GM19023 (cell line): ENCODE results near the gene ZNHIT2.

Experiments
- ATAC-seq: cut with Tn5 transposase; IDR thresholded peaks from one replicate; pipeline ENCODE4 v1.9.1; 2021; ENCODE audit warnings: mild to moderate bottlenecking, moderate library complexity; ENCODE audit not compliant: unreplicated experiment

Gene ZNHIT2

DNA sequence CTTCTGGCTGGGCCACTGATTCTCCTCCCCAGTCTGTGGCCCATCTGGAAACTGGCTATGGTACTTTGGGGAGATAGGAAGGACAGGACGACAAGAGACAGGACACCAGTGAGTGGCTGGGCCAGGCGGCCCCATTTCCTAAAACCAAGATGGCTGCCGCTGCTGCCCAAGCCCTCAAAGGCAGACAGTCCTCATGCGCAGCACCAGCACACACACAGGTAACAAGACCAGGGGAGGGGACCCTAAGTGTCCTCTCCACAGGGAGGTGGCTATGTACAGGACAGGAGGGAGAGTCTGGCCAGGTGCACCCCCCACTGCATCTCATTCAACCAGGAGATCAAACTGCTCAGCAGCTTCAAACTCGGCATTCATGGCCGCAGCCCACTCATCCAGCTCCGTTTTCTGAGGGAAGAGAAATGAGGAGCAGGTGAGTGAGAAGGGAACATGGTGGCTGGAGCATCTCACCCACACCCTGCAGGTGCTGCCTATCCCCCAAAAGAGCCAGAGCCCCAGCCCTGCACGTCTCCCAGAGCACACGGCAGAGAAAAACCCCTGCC, 38.6 kb downstream of the ZNHIT2 start:
- ATAC-seq, result no peak

DNA sequence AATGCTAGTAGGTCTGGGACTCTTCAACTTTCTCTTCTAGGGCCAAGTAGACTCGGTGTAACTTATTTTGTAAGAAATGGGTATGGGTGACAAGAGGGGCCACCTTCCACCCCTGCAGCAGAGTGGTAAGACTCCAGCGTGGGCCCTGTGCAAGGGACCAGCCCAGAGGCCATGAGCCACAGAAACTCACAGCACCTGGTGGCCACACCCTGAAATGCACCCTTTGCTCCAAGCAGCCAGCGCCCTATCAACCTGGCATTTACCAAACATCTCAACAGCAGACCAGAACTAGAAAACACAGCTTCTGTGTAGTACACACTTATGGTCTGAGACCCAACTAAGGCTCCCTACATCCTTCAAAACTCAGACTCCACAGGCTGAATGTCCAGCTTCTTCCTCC, 39.4 kb downstream of the ZNHIT2 start:
- no peak for ATAC-seq

DNA sequence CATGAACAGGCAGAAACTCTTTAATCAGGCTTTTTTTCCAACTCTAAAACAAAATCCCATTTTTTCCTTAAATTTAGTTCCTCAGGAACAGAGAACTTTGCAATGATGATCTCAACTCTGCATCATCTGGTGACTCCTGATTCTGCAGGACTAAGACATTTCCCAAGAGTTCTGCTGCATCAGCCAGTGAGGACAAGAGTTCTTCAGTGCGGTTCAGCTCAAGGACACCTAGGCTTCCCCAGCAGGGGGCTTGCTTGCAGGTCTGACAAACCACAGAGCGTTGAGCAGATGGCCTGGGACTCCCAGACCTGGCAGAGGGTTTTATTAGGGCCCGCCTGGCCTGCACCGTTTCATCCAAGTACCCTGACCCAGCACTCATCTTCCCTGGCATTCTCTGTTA, 40.0 kb downstream of the ZNHIT2 start:
- ATAC-seq, result no peak

DNA sequence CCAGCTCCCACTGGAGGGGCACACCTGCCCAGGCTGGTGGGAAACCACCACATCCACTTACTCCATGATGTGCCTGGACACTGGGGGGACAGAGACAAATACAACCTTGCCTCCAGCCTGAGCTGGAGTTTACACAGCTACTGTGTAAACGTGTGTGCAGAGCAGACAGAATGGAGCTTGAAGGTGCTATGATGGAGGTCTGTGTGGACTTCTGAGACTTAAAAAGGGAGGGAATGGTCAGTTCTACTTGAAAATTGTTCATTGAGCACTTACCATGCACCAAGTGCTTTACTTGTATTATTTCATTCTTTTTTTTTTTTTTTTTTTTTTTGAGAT, 44.9 kb downstream of the ZNHIT2 start:
- ATAC-seq, result no peak

DNA sequence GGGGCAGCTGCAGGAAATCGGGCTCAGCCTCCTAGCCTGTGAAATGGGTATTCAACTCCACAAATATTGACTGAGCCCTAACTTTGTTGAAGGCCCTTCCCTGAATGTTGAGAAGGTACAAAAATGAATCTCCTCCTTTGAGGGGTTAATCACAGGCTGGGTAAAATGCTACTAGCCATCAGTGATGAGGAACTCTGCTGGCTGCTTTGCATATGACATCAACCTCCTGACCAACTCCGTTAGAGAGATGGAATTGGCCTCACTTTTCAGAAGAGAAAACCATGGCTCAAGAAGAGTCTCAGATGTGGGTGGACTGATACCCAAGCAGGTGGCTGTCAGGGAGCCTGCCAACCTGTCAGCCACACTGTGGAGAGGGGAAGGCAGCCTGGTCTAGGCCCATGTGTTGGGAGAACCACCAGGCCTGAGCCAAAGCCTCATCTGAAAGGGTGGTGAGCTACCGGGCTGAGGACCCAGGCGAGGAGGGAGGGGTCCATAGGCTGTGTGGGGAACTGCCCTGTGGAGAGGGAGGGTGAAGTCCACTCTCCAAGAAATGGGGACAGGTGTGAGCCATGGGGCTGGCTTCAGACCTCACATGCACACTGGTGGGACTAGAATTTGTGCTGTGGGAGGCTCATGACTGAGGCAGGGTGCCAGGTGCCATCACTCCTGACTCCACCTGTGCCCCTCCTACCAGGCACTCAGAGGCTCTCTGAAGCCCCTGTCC, 45.4 kb downstream of the ZNHIT2 start:
- no peak for ATAC-seq

DNA sequence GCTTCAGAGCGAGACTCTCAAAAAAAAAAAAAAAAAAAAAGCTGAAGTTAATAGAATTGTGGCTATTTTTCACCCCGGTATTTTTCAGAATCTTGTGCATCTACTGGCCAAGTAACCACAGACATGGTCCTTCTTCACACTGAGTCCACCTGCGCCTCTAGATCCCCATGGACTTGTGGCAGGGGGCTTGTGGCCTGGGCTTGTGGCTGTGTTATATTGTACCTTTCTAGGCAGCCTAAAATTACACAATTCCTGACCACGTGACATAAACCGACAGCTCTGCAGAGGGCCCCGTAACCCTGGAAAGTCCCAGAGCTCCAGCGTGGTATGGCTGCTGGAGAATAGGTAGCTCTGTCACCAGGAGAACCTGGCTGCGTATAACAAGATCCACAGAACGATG, 48.3 kb downstream of the ZNHIT2 start:
- ATAC-seq, result no peak

DNA sequence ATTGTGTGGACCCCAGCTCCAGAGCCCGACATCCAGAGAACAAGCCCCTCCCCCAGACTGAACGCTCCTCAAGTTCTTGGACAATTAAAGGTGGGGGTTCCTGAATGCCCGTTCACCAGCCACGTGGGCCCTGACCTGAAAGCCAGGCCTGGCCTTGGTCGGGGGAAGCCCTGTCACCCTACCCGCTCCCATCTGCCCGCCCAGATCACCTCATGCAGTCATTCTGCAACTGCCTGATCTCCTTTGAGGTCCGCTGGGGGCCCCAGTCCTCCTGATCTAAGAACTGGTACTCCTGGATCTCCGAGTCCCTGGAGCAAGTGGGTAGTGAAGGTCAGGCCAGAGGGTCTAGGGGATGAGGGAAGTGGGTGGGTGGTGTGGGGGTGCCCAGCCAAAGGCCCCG, 50.1 kb downstream of the ZNHIT2 start:
- ATAC-seq, result no peak

DNA sequence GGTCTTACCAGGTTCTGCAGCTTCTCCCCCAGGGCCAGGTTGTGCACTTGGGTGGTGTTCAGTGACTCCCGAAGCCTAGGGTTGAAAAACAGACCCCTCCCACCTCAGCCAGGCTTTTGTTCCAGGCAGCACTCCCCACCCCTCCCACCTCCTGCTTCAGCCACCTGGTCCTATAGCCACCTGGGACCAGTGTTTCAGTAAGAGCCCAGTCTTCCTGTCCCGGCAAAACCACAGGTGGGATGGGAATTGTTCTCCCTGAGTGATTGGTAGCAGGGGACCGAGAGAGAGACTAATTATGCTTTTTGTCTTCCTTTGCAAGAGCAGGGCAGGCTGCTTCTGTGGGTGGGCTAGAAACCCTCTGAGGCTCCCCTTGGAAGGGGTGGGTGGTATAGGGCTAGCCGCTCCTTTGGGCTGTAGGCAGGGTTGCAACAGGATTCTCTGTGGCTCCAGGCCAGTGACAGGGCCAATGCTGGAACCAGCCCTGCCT, 50.7 kb downstream of the ZNHIT2 start:
- no peak for ATAC-seq
